Prostate gland (tissue), 2 donors: Measurements from ENCODE around the gene ACADL. TPM values are rescaled to one million over a fixed set of nuclear protein-coding genes. Genes with fewer than 3 reads are reported as not detected.

ENCODE experiments used
- DNase-seq: peaks from one replicate; pipeline ENCODE4 v3.0.0-alpha.2; 2019; ENCODE audit warnings: low spot score
- H3K27ac ChIP-seq, 2 donors: fragments of 200-600 bp; sonication (generic); 2 replicates each; pipeline ENCODE4 v1.5.1; 2017 to 2019
- H3K27me3 ChIP-seq: fragments of 200-600 bp; sonication (generic); replicated peaks from 2 replicates; pipeline ENCODE4 v1.5.1; 2019; ENCODE audit not compliant: insufficient read depth
- H3K36me3 ChIP-seq, 2 donors: fragments of 200-600 bp; sonication (generic); 1 replicate in 1 of 2; 2 replicates in 1 of 2; pipeline versions ENCODE4 v1.5.1 to v1.8.1; 2017 to 2019
- H3K4me1 ChIP-seq: fragments of 200-600 bp; sonication (generic); replicated peaks from 2 replicates; pipeline ENCODE4 v1.5.1; 2019
- H3K4me3 ChIP-seq, 2 donors: fragments of 200-600 bp; sonication (generic); 2 replicates each; pipeline ENCODE4 v1.5.1; 2017 to 2019
- H3K9me3 ChIP-seq: fragments of 200-600 bp; sonication (generic); 2 replicates; pipeline ENCODE4 v1.5.1; 2017
- CTCF ChIP-seq, 4 experiments: fragments of 200-600 bp in 2 of 4; fragments of 450-650 bp in 2 of 4; sonication (generic) in 2 of 4; IDR thresholded peaks; 1 replicate in 3 of 4; 2 replicates in 1 of 4; pipeline ENCODE4 v1.5.1; 2016 to 2019; ENCODE audit warnings: antibody characterized with exemption in 4 of 4, mild to moderate bottlenecking in 2 of 4, moderate library complexity in 2 of 4
- POLR2A ChIP-seq: fragments of 450-650 bp; IDR thresholded peaks from one replicate; pipeline ENCODE4 v1.6.1; 2016; ENCODE audit warnings: antibody characterized with exemption, mild to moderate bottlenecking
- POLR2AphosphoS5 ChIP-seq: sonication (generic); formaldehyde crosslinking; IDR thresholded peaks from one replicate; pipeline ENCODE4 v1.6.1; 2017; ENCODE audit warnings: antibody characterized with exemption
- WGBS: methylation state at CpG from one replicate; pipeline ENCODE4 v1.1.5; 2018; 5-methylcytosine and 5-hydroxymethylcytosine counted together
- intact Hi-C: fragments of 100-400 bp; cut with DNase I; formaldehyde crosslinking; loops from one replicate; pipeline ENCODE4 v1.14.2; 2022
- total RNA-seq, 2 donors: library from RNA; depleted of rRNA; stranded (reverse); fragments of >200 nt; gene quantifications; one replicate each; pipeline ENCODE4 v1.1.0, GENCODE V29; 2016

ACADL gene
- total RNA-seq, 2 donors from 2014 or later: 12.3 to 54.0 TPM

- Histone ChIP-seq H3K27me3 (no peaks in the 10 kb centered on the region), H3K27ac (peak within 1 kb of the TSS; percentile 100), H3K4me3 (peak within 1 kb of the TSS; percentile 95), H3K36me3 (no peaks in the 10 kb centered on the region), H3K9me3 (no peaks in the 10 kb centered on the region), H3K4me1 (peaks cover 10% of the 10 kb centered on the region)
- peak; percentile 99 for DNase-seq
- intact Hi-C loops: loop anchor here (5.0 kb wide), 1 partner anchor 169 kb away; the partner anchor contains the start of gene RPE
- TF ChIP-seq CTCF (IDR thresholded peaks at IDR 0.05): peak in 1 of 4 experiments; percentile 27
- peak; percentile 94 for TF ChIP-seq POLR2A
- TF ChIP-seq POLR2AphosphoS5: peak; percentile 94
- 0% methylated on average over 44 of the region's 67 CpGs for WGBS
Observed at GRCh38 chr2:210171309-210172218, 53.7 kb downstream of the ACADL start, which contains the start of gene KANSL1L. TSS of gene KANSL1L (minus strand) at chr2:210171409. CDS start at chr2:210154582, 16,827 bp downstream.

GRCh38 chr2:210170446-210171303 is 54.6 kb downstream of the ACADL start:
- Histone ChIP-seq H3K27ac (peak overlapping the region; percentile 100), H3K4me3 (peak overlapping the region; percentile 95), H3K9me3 (no peaks in the 10 kb centered on the region), H3K27me3 (no peaks in the 10 kb centered on the region), H3K4me1 (peaks cover 11% of the 10 kb centered on the region), H3K36me3 (no peaks in the 10 kb centered on the region)
- 2% methylated on average over 37 of the region's 64 CpGs for WGBS
- intact Hi-C loops: loop anchor here (5.0 kb wide), 1 partner anchor 168 kb away; the partner anchor contains the start of gene RPE
- TF ChIP-seq CTCF (IDR thresholded peaks at IDR 0.05): no peak
- TF ChIP-seq POLR2A: peak; percentile 93
- TF ChIP-seq POLR2AphosphoS5: peak; percentile 97
- peak; percentile 94 for DNase-seq

DNA sequence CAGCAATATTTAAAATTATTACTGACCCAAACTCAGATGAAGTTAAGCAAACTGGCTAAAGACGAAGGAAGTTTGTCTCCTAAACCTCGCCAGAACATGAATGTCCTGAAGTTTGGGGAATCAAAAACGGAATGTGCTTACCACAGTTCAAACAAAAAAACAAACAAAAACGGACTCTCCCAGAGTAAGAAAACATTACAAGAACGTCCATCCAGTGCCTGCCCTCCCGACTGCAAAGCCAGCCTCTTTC is 55.1 kb downstream of the ACADL start:
- Histone ChIP-seq H3K27ac (peak overlapping the region; percentile 100), H3K36me3 (no peaks in the 10 kb centered on the region)
- intact Hi-C loops: loop anchor here (5.0 kb wide), 1 partner anchor 168 kb away; the partner anchor contains the start of gene RPE

More for the DNA sequence above, 55.1 kb downstream of the ACADL start:
- H3K4me1 ChIP-seq: peaks cover 11% of the 10 kb centered on the region
- 0% methylated on average over 6 of the region's 6 CpGs for WGBS
- no peaks in the 10 kb centered on the region for H3K9me3 ChIP-seq
- TF ChIP-seq POLR2A (no peak), CTCF (IDR thresholded peaks at IDR 0.05) (no peak), POLR2AphosphoS5 (no peak)
- no peaks in the 10 kb centered on the region for H3K27me3 ChIP-seq
- H3K4me3 ChIP-seq: peak overlapping the region; percentile 95
- DNase-seq: no peak
